ENCODE results near the gene TOMM70.

DNA sequence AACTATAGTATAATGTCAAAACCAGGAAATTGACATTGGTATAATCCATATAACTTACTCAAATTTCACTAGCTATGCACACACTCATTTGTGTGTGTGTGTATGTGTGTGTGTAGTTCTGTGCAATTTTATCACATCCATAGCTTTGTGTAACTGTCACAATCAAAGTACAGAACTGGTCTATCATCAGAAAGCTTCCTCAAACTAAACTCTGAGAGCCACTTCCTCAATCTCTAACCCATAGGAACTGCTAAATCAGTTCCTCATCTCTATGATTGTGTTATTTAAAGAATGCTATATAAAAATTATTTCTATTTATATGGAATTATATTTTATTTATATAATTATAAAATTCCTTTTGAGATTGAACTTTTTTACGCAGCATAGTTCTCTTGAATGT lies 18.5 kb upstream of the TOMM70 start:
- TF ChIP-seq POLR2A (IDR thresholded peaks at IDR 0.05; ENCODE audit: low read length) (no peak), ZFP36 (IDR thresholded peaks at IDR 0.05; ENCODE audit: borderline replicate concordance, partially characterized antibody) (no peak), JUN (IDR thresholded peaks at IDR 0.05) (no peak), CTCF (IDR thresholded peaks at IDR 0.05) (no peak), MAX (IDR thresholded peaks at IDR 0.05) (no peak), CHD2 (IDR thresholded peaks at IDR 0.05; ENCODE audit: low read length, partially characterized antibody) (no peak), HDAC2 (IDR thresholded peaks at IDR 0.05) (no peak), KDM1A (IDR thresholded peaks at IDR 0.05; ENCODE audit: low read depth) (no peak), POLR2AphosphoS2 (conservative IDR thresholded peaks at IDR 0.05; ENCODE audit: low read length) (no peak), FOSL2 (IDR thresholded peaks at IDR 0.05) (no peak), FOSL2 (CRISPR knock-in tag; IDR thresholded peaks at IDR 0.05) (no peak), ZC3H11A (IDR thresholded peaks at IDR 0.05) (no peak), EP300 (IDR thresholded peaks at IDR 0.05) (no peak)

Measured in A549 (cell line).